Measurements from ENCODE around the gene ABCF1.

The ABCF1 gene

GRCh38 chr6:30635834-30636233, 64.6 kb downstream of the ABCF1 start:
- Histone ChIP-seq H3K36me3 (peaks cover 86% of the 10 kb centered on the region), H3K27me3 (ENCODE audit: insufficient read depth, low read depth, severe bottlenecking) (no peaks in the 10 kb centered on the region), H3K4me3 (ENCODE audit: low read depth, low read length) (no peak overlapping the region), H3K9me3 (ENCODE audit: severe bottlenecking) (no peaks in the 10 kb centered on the region), H3K27ac (no peak overlapping the region)
- TF ChIP-seq CTCF (IDR thresholded peaks at IDR 0.05; ENCODE audit: low read depth, low read length), result no peak
- no peak for DNase-seq

GRCh38 chr6:30640481-30640880, 69.2 kb downstream of the ABCF1 start:
- DNase-seq, result no peak
- no peaks in the 10 kb centered on the region for H3K27me3 ChIP-seq (ENCODE audit: insufficient read depth, low read depth, severe bottlenecking)
- 0 out of 2 replicates have a peak, but pooled peaks have one; percentile 1 for TF ChIP-seq CTCF (IDR thresholded peaks at IDR 0.05; ENCODE audit: low read depth, low read length)

GRCh38 chr6:30641048-30641447, 69.8 kb downstream of the ABCF1 start:
- Histone ChIP-seq H3K4me3 (ENCODE audit: low read depth, low read length) (no peak overlapping the region), H3K9me3 (ENCODE audit: severe bottlenecking) (no peaks in the 10 kb centered on the region), H3K27ac (no peak overlapping the region), H3K36me3 (peaks cover 89% of the 10 kb centered on the region), H3K27me3 (ENCODE audit: insufficient read depth, low read depth, severe bottlenecking) (no peaks in the 10 kb centered on the region)
- TF ChIP-seq CTCF (IDR thresholded peaks at IDR 0.05; ENCODE audit: low read depth, low read length), result no peak
- no peak for DNase-seq

More at GRCh38 chr6:30640481-30640880, 69.2 kb downstream of the ABCF1 start:
- H3K27ac ChIP-seq, result no peak overlapping the region
- no peak overlapping the region for H3K4me3 ChIP-seq (ENCODE audit: low read depth, low read length)
- H3K36me3 ChIP-seq, result peaks cover 89% of the 10 kb centered on the region
- no peaks in the 10 kb centered on the region for H3K9me3 ChIP-seq (ENCODE audit: severe bottlenecking)

Measured in WERI-Rb-1 (cell line).